Neural progenitor cell (in vitro differentiated cells): ENCODE measurements around the gene CELF4. TPM values are rescaled to one million over a fixed set of nuclear protein-coding genes. Genes with fewer than 3 reads are reported as not detected.
A peak's percentile ranks its signal among the peaks of the same experiment; 100 is the strongest.

Experiments used
- DNase-seq: peaks from one replicate; pipeline ENCODE4 v3.0.0-alpha.2; 2016; ENCODE audit warnings: low spot score
- H2AFZ ChIP-seq: fragments of 200-600 bp; sonication (generic); replicated peaks from 2 replicates; pipeline ENCODE4 v1.6.1; 2016; ENCODE audit warnings: antibody characterized with exemption
- H3F3A ChIP-seq: fragments of 200-600 bp; sonication (generic); 2 replicates; pipeline ENCODE4 v1.6.1; 2016; ENCODE audit warnings: antibody characterized with exemption, low read depth
- H3K27ac ChIP-seq: fragments of 200-600 bp; sonication (generic); 2 replicates; pipeline ENCODE4 v1.5.1; 2016; ENCODE audit warnings: mild to moderate bottlenecking
- H3K27me3 ChIP-seq: fragments of 200-600 bp; sonication (generic); 2 replicates; pipeline ENCODE4 v1.6.1; 2016; ENCODE audit warnings: mild to moderate bottlenecking, moderate library complexity
- H3K36me3 ChIP-seq: fragments of 200-600 bp; sonication (generic); 2 replicates; pipeline ENCODE4 v1.5.1; 2016
- H3K4me1 ChIP-seq: fragments of 200-600 bp; sonication (generic); 2 replicates; pipeline ENCODE4 v1.6.1; 2016; ENCODE audit warnings: mixed run types
- H3K4me2 ChIP-seq: fragments of 200-600 bp; sonication (generic); 2 replicates; pipeline ENCODE4 v1.6.1; 2016
- H3K4me3 ChIP-seq: fragments of 200-600 bp; sonication (generic); 2 replicates; pipeline ENCODE4 v1.5.1; 2016
- H3K79me2 ChIP-seq: fragments of 200-600 bp; sonication (generic); 2 replicates; pipeline ENCODE4 v1.6.1; 2016; ENCODE audit warnings: low read depth
- H3K9ac ChIP-seq: fragments of 200-600 bp; sonication (generic); 2 replicates; pipeline ENCODE4 v1.6.1; 2016
- H3K9me3 ChIP-seq: fragments of 200-600 bp; sonication (generic); 2 replicates; pipeline ENCODE4 v1.5.1; 2016; ENCODE audit warnings: low read depth
- H4K20me1 ChIP-seq: fragments of 200-600 bp; sonication (generic); 2 replicates; pipeline ENCODE4 v1.6.1; 2016; ENCODE audit warnings: low read depth
- H3K27ac Mint-ChIP-seq: 3 replicates; pipeline ENCODE4 v1.8.0; 2021; ENCODE audit warnings: mixed read lengths
- H3K27me3 Mint-ChIP-seq: 2 replicates; pipeline ENCODE4 v1.8.0; 2022; ENCODE audit warnings: low read depth, mild to moderate bottlenecking, inconsistent platforms, moderate library complexity, mixed read lengths; ENCODE audit not compliant: insufficient read depth
- H3K36me3 Mint-ChIP-seq: 3 replicates; pipeline ENCODE4 v1.8.0; 2021; ENCODE audit warnings: mixed read lengths
- H3K4me1 Mint-ChIP-seq: 3 replicates; pipeline ENCODE4 v1.8.0; 2021; ENCODE audit warnings: mixed read lengths
- H3K4me3 Mint-ChIP-seq: 3 replicates; pipeline ENCODE4 v1.8.0; 2021; ENCODE audit warnings: mild to moderate bottlenecking, moderate library complexity, mixed read lengths
- H3K9me3 Mint-ChIP-seq: 3 replicates; pipeline ENCODE4 v1.8.0; 2020; ENCODE audit warnings: mixed read lengths
- CTCF ChIP-seq: fragments of 200-600 bp; sonication (generic); IDR thresholded peaks from 2 replicates; pipeline ENCODE4 v1.5.1; 2017; ENCODE audit warnings: antibody characterized with exemption, mild to moderate bottlenecking
- EZH2 ChIP-seq: fragments of 200-600 bp; sonication (generic); IDR thresholded peaks from 2 replicates; pipeline ENCODE4 v1.6.1; 2017; ENCODE audit warnings: antibody characterized with exemption, mild to moderate bottlenecking, moderate library complexity
- EZH2phosphoT487 ChIP-seq: fragments of 200-600 bp; sonication (generic); IDR thresholded peaks from 2 replicates; pipeline ENCODE4 v1.6.1; 2017; ENCODE audit warnings: antibody characterized with exemption
- total RNA-seq: library from RNA; depleted of rRNA; stranded (reverse); fragments of >200 nt; gene quantifications from 2 replicates; pipeline ENCODE4 v1.2.3, GENCODE V29; 2015; ENCODE audit warnings: low replicate concordance

Gene CELF4
- total RNA-seq, 1 donor from 2014 or later, result 1.8 TPM

- no peak overlapping the region for H3K27ac ChIP-seq
- H3K9me3 ChIP-seq, result no peaks in the 10 kb centered on the region
- no peaks in the 10 kb centered on the region for H3K27me3 ChIP-seq
- peak overlapping the region; percentile 27 for H2AFZ ChIP-seq
- Mint-ChIP-seq H3K4me1 (peaks cover 6% of the 10 kb centered on the region), H3K4me3 (no peak overlapping the region), H3K9me3 (no peaks in the 10 kb centered on the region), H3K27me3 (peaks cover 6% of the 10 kb centered on the region), H3K27ac (no peak overlapping the region), H3K36me3 (no peaks in the 10 kb centered on the region)
- no peak overlapping the region for H3K9ac ChIP-seq
- no peak overlapping the region for H3K4me2 ChIP-seq
- TF ChIP-seq EZH2 (no peak), EZH2phosphoT487 (no peak), CTCF (no peak)
- no peaks in the 10 kb centered on the region for H4K20me1 ChIP-seq
- no peaks in the 10 kb centered on the region for H3K36me3 ChIP-seq
- H3K79me2 ChIP-seq, result no peaks in the 10 kb centered on the region
- no peak overlapping the region for H3K4me3 ChIP-seq
- H3F3A ChIP-seq, result no peaks in the 10 kb centered on the region
- peaks cover 7% of the 10 kb centered on the region for H3K4me1 ChIP-seq
- DNase-seq, result no peak
Measured at GRCh38 chr18:37409878-37410277, 155.7 kb downstream of the CELF4 start.

- DNase-seq, result peak; percentile 20
- Mint-ChIP-seq H3K27ac (no peak overlapping the region), H3K36me3 (no peaks in the 10 kb centered on the region), H3K4me1 (peaks cover 6% of the 10 kb centered on the region), H3K27me3 (peaks cover 7% of the 10 kb centered on the region), H3K9me3 (no peaks in the 10 kb centered on the region), H3K4me3 (no peak overlapping the region)
- Histone ChIP-seq H3K9ac (no peak overlapping the region), H3K27me3 (no peaks in the 10 kb centered on the region), H3K27ac (no peak overlapping the region), H4K20me1 (no peaks in the 10 kb centered on the region), H3K36me3 (no peaks in the 10 kb centered on the region), H3K4me2 (no peak overlapping the region), H3K9me3 (no peaks in the 10 kb centered on the region), H2AFZ (no peak overlapping the region), H3K4me1 (peaks cover 7% of the 10 kb centered on the region), H3F3A (no peaks in the 10 kb centered on the region), H3K79me2 (no peaks in the 10 kb centered on the region), H3K4me3 (no peak overlapping the region)
- TF ChIP-seq EZH2phosphoT487, result no peak
- no peak for TF ChIP-seq EZH2
- no peak for TF ChIP-seq CTCF
Measured at GRCh38 chr18:37408676-37409265, 156.8 kb downstream of the CELF4 start.

GRCh38 chr18:37407571-37407970 is 158.0 kb downstream of the CELF4 start:
- Histone ChIP-seq H3K9ac (no peak overlapping the region), H3K27ac (no peak overlapping the region), H3K36me3 (no peaks in the 10 kb centered on the region), H3K4me1 (peaks cover 7% of the 10 kb centered on the region), H3K4me3 (no peak overlapping the region), H4K20me1 (no peaks in the 10 kb centered on the region), H3K4me2 (no peak overlapping the region), H2AFZ (no peak overlapping the region), H3K27me3 (no peaks in the 10 kb centered on the region), H3K9me3 (no peaks in the 10 kb centered on the region), H3K79me2 (no peaks in the 10 kb centered on the region), H3F3A (no peaks in the 10 kb centered on the region)
- TF ChIP-seq EZH2phosphoT487 (no peak), EZH2 (no peak), CTCF (no peak)
- Mint-ChIP-seq H3K9me3 (no peaks in the 10 kb centered on the region), H3K4me3 (no peak overlapping the region), H3K27me3 (peaks cover 12% of the 10 kb centered on the region), H3K36me3 (no peaks in the 10 kb centered on the region), H3K4me1 (peaks cover 10% of the 10 kb centered on the region), H3K27ac (no peak overlapping the region)
- no peak for DNase-seq
